Left lung (tissue), 10 donors: ENCODE data around the gene PPM1H. TPM values are rescaled to one million over a fixed set of nuclear protein-coding genes. Genes with fewer than 3 reads are reported as not detected.

Experiments
- ATAC-seq: fragments of 200-7000 bp; cut with Tn5 transposase; one replicate; pipeline ENCODE4 v1.9.1; 2020; ENCODE audit warnings: moderate library complexity
- DNase-seq, 4 donors: peaks; one replicate each; pipeline ENCODE4 v3.0.0-alpha.2; 2013 to 2020
- H3K27ac ChIP-seq, 2 donors: fragments of 200-600 bp; sonication (generic) in 1 of 2; one replicate each; pipeline versions ENCODE4 v1.5.0 to v1.8.0; 2020 to 2021
- H3K27me3 ChIP-seq, 2 donors: fragments of 200-600 bp; sonication (generic) in 1 of 2; one replicate each; pipeline versions ENCODE4 v1.5.0 to v1.8.0; 2020 to 2021
- H3K36me3 ChIP-seq, 2 donors: fragments of 200-600 bp; sonication (generic) in 1 of 2; one replicate each; pipeline versions ENCODE4 v1.5.0 to v1.8.0; 2020 to 2021
- H3K4me1 ChIP-seq, 2 donors: fragments of 200-600 bp; one replicate each; pipeline ENCODE4 v1.8.0; 2021
- H3K4me3 ChIP-seq, 2 donors: fragments of 200-600 bp; sonication (generic) in 1 of 2; one replicate each; pipeline versions ENCODE4 v1.5.0 to v1.8.0; 2020 to 2021; ENCODE audit warnings: mild to moderate bottlenecking in 1 of 2
- H3K9me3 ChIP-seq, 2 donors: fragments of 200-600 bp; sonication (generic) in 1 of 2; one replicate each; pipeline versions ENCODE4 v1.5.0 to v1.8.0; 2020 to 2021
- intact Hi-C, 2 donors: fragments of 100-400 bp; cut with DNase I; formaldehyde crosslinking; loops; one replicate each; pipeline versions ENCODE4 v1.11.2 to v1.14.2; 2022
- polyA plus RNA-seq, 6 donors: library from polyadenylated mRNA; unstranded; fragments of 120-200 nt; gene quantifications; one replicate each; pipeline ENCODE4 v1.2.1, GENCODE V29; 2013; ENCODE audit not compliant: insufficient read length in 6 of 6
- total RNA-seq, 2 donors: library from RNA; stranded (reverse); fragmentation: NEBNext Ultra II Directional; extraction: Animal tissue kit (Norgen Biotek cat#: 25700); gene quantifications; one replicate each; pipeline ENCODE4 v1.2.1, GENCODE V29; 2021
- TF ChIP-seq, protein P1 (sequence below), 2 donors: fragments of 200-600 bp; sonication (generic) in 1 of 2; IDR thresholded peaks; one replicate each; pipeline versions ENCODE4 v1.5.0 to v1.8.0; 2021; ENCODE audit warnings: antibody characterized with exemption in 2 of 2
- donor health status: DM: no; HTN: yes; CAD: no.
- donor health status: DM: no; HTN: no; CAD: no.

The PPM1H gene
- total and polyA plus RNA-seq, 8 donors: 5.9 to 12.7 (median 10.6) TPM

DNA sequence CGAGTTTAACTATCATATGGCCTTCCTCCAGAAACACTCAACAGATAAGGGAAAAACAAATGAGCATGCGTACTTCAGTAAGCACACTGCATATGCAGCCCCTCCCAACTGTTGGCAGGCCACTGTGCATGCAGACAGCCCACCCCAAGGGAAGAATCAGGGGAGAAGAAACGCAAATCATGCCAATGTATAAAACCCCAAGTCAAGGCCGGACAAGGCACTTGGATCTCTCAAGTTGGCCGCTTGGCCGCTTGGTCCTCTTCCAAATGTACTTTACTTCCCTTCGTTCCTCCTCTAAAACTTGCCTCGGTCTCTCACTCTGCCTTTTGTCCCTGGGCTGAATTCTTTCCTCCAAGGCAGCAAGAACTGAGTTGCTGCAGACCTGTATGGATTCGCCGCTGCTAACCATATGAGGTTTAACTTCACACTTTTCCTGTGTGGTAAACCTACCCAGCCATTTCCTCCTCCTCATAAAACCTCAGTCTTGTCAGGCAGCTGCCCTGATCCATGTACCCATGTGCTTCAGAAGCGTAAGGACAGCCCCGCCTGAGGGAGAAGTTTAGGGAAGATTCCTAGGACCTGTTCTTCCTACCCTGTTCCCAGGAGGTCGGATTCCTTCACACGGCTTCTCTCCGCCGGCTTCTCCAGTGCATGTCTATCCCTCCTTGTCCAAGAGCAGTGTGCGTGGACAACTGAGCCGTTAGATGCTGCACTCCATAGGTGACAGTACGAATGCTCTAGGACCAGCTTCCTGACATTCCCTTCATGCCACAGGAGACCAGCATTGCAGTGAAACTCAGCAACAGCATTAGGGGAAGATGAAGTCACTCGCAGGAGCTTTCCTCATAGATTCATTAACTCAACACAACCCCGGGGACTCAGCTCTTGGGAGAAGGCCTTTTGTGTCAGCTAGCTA lies 280.4 kb downstream of the PPM1H start:
- Histone ChIP-seq H3K36me3 (no peaks in the 10 kb centered on the region), H3K27ac (no peak overlapping the region), H3K27me3 (no peaks in the 10 kb centered on the region), H3K9me3 (no peaks in the 10 kb centered on the region), H3K4me1 (no peaks in the 10 kb centered on the region), H3K4me3 (no peak overlapping the region)
- TF ChIP-seq, protein P1, sequence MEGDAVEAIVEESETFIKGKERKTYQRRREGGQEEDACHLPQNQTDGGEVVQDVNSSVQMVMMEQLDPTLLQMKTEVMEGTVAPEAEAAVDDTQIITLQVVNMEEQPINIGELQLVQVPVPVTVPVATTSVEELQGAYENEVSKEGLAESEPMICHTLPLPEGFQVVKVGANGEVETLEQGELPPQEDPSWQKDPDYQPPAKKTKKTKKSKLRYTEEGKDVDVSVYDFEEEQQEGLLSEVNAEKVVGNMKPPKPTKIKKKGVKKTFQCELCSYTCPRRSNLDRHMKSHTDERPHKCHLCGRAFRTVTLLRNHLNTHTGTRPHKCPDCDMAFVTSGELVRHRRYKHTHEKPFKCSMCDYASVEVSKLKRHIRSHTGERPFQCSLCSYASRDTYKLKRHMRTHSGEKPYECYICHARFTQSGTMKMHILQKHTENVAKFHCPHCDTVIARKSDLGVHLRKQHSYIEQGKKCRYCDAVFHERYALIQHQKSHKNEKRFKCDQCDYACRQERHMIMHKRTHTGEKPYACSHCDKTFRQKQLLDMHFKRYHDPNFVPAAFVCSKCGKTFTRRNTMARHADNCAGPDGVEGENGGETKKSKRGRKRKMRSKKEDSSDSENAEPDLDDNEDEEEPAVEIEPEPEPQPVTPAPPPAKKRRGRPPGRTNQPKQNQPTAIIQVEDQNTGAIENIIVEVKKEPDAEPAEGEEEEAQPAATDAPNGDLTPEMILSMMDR (IDR thresholded peaks at IDR 0.05): no peak
- intact Hi-C loops: no loop called here
- DNase-seq: no peak
- ATAC-seq: no peak

DNA sequence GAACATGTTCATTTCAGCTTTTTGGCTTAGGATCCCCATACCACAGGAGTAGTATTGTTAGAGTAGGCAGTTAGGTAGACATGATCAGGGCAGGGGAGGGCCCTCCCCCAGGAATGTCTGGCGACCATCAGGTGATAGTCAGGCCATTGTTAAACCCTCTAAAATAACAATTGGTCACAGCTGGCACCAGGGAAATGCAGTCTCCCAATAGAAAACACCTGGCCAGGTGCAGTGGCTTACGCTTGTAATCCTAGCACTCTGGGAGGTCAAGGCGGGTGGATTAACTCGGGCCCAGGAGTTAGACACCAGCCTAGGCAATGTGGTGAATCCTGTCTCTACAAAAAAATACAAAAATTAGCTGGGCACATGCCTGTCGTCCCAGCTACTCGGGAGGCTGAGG lies 281.2 kb downstream of the PPM1H start:
- no peaks in the 10 kb centered on the region for H3K36me3 ChIP-seq
- H3K4me3 ChIP-seq: no peak overlapping the region
- H3K27me3 ChIP-seq: no peaks in the 10 kb centered on the region
- DNase-seq: no peak
- intact Hi-C loops: no loop called here
- no peak for ATAC-seq
- H3K4me1 ChIP-seq: no peaks in the 10 kb centered on the region
- H3K9me3 ChIP-seq: no peaks in the 10 kb centered on the region
- no peak overlapping the region for H3K27ac ChIP-seq
- TF ChIP-seq, protein P1 (IDR thresholded peaks at IDR 0.05): no peak

DNA sequence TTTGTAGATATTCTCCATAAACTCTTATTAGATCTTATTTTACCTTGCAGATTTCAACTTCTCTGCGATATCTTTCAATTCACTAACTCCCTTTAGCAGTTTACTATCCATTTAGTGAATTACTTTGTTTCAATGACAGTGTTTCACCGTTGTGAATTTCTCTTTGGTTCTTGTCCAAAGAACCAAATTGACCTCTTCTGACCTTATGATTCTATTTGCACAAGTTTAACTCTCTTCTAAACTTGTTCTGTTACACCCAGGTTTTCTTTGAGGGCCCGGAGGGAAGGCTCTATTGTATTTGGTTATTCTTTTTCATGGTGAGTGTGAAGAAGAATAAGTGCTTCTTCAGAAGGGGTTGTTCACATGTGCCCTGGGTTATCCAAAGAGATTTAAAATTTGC lies 281.6 kb downstream of the PPM1H start:
- intact Hi-C loops: no loop called here
- no peak overlapping the region for H3K4me3 ChIP-seq
- DNase-seq (no peak), ATAC-seq (no peak)
- TF ChIP-seq, protein P1 (IDR thresholded peaks at IDR 0.05): no peak
- H3K36me3 ChIP-seq: no peaks in the 10 kb centered on the region
- no peaks in the 10 kb centered on the region for H3K4me1 ChIP-seq
- no peaks in the 10 kb centered on the region for H3K27me3 ChIP-seq
- H3K9me3 ChIP-seq: no peaks in the 10 kb centered on the region
- no peak overlapping the region for H3K27ac ChIP-seq

DNA sequence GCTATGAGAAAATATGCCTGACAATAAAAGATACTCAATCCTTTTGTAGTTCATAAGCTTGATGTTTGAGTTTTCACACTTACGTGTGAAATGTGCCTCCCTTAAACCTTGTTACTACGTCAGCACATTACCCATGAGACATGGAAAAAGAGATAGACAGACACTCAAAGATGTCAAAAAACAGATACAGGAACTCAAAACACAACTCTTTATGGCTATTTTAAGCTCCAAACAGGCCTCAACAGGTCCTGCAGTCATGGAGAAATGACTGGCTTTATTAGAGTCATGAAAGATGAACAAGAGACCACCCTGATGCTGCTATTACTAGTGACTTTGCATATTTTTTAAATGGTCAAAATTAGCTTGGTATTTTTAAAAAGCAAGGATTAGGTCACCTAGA lies 283.8 kb downstream of the PPM1H start:
- DNase-seq (no peak), ATAC-seq (no peak)
- intact Hi-C loops: no loop called here
- Histone ChIP-seq H3K4me3 (no peak overlapping the region), H3K9me3 (no peaks in the 10 kb centered on the region), H3K36me3 (no peaks in the 10 kb centered on the region), H3K27me3 (no peaks in the 10 kb centered on the region), H3K27ac (no peak overlapping the region), H3K4me1 (no peaks in the 10 kb centered on the region)
- TF ChIP-seq, protein P1 (IDR thresholded peaks at IDR 0.05): no peak

DNA sequence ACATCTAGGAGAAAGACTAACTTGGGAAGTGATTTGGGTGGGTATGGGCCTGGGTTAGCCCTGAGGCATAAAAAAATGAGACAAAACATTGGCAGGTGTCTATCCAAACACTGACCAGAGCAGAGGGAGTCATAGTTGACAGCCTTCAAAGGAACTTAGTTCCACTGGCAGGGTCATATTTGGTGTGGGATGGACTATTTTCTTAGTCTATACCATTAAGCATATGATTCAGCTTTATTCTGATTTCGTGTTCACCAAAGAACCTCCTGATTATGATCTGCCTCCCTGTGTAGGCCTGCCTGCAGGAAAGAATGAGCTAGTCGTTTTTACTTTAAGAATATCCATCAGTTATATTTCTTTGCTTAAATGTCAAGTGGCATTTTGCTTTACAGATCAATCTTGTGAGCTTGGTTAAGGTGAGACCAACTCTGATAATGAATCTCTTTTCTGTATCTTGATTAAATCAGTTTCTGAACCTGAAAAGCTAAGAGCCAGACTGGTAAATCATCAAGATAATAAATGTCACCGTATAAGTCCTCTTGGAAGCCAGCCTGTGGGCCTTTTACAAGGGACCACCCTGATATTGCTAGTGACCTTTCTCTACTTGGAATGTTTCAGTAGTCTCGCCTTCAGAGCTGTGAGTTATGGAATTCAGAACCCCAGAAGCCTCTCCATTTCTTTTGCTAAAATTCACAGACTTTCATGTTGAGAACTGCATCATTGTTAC lies 285.4 kb downstream of the PPM1H start:
- Histone ChIP-seq H3K9me3 (no peaks in the 10 kb centered on the region), H3K27me3 (no peaks in the 10 kb centered on the region), H3K36me3 (no peaks in the 10 kb centered on the region), H3K4me1 (no peaks in the 10 kb centered on the region), H3K4me3 (no peak overlapping the region), H3K27ac (no peak overlapping the region)
- TF ChIP-seq, protein P1 (IDR thresholded peaks at IDR 0.05): no peak
- intact Hi-C loops: no loop called here
- no peak for DNase-seq
- ATAC-seq: no peak
